ENCODE measurements around the gene NAB1.
"Not testable (repeated sequence)": the region's sequence is repeated elsewhere in the genome, so short reads cannot be mapped to it uniquely, and the experiment has no call there.

Gene NAB1, protein sequence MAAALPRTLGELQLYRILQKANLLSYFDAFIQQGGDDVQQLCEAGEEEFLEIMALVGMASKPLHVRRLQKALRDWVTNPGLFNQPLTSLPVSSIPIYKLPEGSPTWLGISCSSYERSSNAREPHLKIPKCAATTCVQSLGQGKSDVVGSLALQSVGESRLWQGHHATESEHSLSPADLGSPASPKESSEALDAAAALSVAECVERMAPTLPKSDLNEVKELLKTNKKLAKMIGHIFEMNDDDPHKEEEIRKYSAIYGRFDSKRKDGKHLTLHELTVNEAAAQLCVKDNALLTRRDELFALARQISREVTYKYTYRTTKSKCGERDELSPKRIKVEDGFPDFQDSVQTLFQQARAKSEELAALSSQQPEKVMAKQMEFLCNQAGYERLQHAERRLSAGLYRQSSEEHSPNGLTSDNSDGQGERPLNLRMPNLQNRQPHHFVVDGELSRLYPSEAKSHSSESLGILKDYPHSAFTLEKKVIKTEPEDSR

GRCh38 chr2:190649035-190649797, at the start of gene NAB1:
Gene NAB1, plus strand, starts transcription at chr2:190649083. Its CDS starts 10,094 bp downstream, at chr2:190659177.
- DNase-seq = no peak

GRCh38 chr2:190599546-190600220, 49.2 kb upstream of the NAB1 start:
- DNase-seq = no peak

DNA sequence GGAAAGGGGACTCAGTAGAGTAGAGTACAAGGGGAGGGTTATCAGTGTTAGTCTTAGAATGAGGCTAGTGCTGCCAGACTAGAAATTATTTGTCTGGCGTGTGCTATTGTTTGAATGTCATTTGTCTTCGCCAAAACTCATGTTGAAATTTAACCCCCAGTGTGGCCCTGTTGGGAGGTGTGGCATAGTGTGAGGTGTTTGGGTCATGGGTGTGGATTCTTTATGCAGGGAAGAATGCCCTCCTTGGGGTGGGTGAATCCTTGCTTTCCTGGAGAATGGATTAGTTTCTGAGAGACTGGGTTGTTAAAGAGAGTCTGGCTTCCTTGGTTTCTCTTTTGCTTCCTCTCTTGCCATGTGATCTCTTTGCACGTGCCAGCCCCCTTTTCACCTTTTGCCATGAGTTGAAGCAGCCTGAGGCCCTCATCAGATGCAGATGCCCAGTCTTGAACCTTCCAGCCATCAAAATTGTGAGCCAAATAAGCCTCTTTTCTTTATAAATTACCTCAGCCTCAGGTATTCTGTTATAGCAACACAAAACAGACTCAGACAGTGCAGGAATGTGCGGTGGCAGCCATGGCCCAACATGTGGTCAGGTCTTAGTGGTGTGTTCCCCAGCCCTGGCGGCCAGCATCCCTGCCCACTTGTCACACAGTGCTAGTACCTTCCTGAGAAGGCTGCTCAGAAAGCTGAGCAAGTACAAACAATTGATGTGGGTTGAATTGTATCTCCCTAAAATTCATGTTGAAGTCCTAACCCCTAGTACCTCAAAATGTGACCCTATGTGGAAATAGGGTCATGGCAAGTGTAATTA, 48.4 kb upstream of the NAB1 start:
- no peak for DNase-seq

DNA sequence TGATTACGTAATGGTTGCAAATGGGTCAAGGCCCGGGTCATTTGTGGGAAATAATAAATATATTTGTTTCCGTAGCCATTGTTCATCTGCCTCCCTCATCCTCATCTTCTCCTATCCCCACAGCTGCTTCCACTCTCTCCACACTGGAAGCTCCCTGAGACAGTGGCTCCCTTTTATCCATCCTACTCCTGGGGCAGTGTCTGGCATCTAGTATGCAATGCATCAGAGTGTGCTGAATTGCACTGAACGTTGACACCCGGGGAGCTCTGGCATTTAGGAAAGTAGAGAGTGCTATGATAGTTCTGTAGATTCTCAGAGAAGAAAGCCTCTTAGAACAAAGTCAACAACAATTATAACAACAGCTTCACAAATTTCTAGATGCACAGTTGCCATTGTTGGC, 45.5 kb upstream of the NAB1 start:
- DNase-seq = no peak

GRCh38 chr2:190607014-190607597, 41.8 kb upstream of the NAB1 start:
- no peak for DNase-seq

- no peak for DNase-seq
Measured at GRCh38 chr2:190607657-190608357, 41.1 kb upstream of the NAB1 start.

DNA sequence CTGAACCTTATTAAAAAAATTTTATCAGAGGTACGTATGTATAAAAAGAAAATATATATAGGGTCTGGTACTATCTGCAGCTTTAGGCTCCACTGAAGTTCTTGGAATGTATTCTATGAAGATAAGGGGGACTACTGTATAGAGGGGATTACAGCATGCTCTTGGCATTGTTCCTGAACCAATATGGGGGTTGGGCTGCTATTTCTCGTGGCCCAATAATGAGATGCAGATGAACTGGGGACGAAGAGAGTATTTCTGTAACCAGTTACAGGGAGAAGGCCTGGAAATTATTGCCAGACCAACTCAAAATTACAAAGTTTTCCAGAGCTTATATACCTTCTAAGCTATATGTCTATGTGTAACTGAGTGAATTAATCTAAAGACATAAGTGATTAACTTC, 40.0 kb upstream of the NAB1 start:
- DNase-seq = not testable (repeated sequence)

DNA sequence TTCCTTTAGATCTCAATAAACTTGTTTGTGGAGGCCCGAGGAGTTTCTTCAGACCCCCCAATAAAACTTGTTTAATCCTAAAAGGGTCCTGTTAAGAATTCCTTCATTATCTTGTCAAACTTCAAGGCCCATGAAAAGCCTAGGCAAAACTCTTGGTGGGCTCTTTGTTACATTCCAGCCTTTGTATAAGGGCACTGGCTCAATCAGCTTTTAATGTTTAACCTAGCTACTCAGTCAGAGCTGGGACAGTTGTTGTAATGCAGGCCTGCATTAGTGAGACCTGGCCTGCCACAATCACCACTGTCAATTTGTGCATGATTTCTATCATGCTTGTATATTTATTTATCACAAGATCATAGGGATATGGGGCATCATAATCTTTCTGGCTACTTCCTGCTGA, 39.5 kb upstream of the NAB1 start:
- not testable (repeated sequence) for DNase-seq

DNA sequence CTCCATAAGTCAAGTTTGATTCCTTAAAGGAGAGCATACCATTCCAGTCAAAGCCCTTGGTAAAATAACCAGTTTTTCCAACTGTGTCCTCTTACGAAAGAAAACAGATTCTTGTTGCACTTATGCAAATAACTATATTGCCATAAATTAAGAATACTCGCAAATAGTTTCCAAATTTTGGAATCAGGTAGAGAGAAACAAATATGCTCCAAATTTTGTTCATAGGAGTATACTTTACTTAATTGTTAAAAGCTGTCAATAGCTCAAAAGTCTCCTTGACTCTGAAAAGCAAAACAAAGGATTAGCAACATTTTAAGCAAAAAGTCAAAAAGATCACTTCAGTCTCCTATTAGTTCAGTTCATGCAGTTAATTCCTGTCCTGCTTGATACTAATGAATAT, 38.4 kb upstream of the NAB1 start:
- not testable (repeated sequence) for DNase-seq

GRCh38 chr2:190615555-190616200, 33.2 kb upstream of the NAB1 start:
- DNase-seq = no peak

GRCh38 chr2:190618030-190618429, 30.9 kb upstream of the NAB1 start:
- DNase-seq = no peak

DNA sequence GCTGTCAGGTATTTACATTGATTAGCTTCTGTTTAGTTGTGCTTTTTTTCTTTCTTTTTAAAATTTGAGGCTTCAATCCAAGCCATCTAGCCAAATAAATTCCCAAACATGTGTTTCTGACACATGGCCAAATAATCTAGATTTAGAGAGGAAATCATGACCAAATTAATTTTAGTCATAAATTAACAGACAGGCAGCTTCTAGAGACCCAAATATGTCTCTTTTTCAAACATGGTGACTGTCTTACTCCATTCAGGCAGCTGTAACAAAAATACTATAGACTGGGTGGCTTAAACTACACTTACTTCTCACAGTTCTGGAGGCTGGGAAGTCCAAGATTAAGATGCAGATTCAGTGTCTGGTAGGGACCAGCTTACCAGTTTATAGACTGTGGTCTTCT, 23.2 kb upstream of the NAB1 start:
- DNase-seq = no peak

- no peak for DNase-seq
Measured at GRCh38 chr2:190626641-190627210, 22.2 kb upstream of the NAB1 start.

GRCh38 chr2:190627448-190628412, 21.2 kb upstream of the NAB1 start:
- no peak for DNase-seq

GRCh38 chr2:190628591-190629319, 20.1 kb upstream of the NAB1 start:
- no peak for DNase-seq

GRCh38 chr2:190634381-190634780, 14.5 kb upstream of the NAB1 start:
- no peak for DNase-seq

DNA sequence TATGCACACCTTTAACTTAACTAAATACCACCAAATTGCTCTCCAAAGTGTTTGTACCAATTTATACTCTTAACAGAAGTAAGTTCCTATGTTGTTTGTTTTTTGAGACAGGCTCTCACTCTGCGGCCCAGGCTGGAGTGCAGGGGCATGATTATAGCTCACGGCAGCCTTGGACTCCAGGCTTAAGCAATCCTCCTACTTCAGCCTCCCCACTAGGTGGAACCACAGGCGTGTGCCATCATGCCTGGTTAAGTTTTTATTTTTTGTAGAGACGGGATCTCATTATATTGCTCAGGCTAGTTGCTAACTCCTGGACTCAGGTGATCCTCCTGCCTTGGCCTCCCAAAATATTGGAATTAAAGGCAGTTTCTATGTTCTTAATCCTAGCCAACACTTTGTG, 13.1 kb upstream of the NAB1 start:
- DNase-seq = no peak

- DNase-seq = no peak
Measured at GRCh38 chr2:190636361-190636760, 12.5 kb upstream of the NAB1 start.

DNA sequence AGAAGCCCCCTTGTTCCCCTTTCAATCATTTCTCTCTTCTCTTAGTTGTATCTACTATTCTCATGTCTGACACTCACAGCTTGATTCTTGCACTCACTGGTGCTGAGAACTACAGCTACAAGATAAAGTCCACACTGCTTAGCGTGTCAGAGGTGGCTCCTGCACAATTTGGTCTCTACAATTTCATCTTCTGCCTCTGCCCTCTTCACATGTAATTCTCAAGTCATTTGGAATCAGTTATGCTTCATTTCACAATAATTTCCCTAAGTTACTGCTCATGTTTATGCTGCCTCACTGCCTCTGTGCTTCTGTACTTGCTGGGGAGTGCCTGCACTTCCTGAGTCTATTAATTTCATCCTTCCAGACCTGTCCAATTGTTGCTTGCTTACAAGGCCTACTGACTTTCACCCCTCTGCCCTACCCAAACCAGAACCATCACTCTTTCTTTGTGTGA, 11.6 kb upstream of the NAB1 start:
- no peak for DNase-seq
